PC-9 (cell line): ENCODE results near the gene ANKRD63. TPM values are rescaled to one million over a fixed set of nuclear protein-coding genes. Genes with fewer than 3 reads are reported as not detected.

Experiments
- BruUV-seq: library from RNA; stranded (reverse); fragments of 400-500 nt; replicated peaks from 2 replicates; lab custom pipeline; 2021; lab: Mats Ljungman, UMichigan
- CTCF ChIA-PET: fragments of 300-600 bp; sonication (Branson Sonifier 250); formaldehyde crosslinking; loops from one replicate; lab custom pipeline; 2022; ENCODE audit warnings: antibody characterized with exemption; lab: Charles Lee
- POLR2A ChIA-PET: fragments of 300-600 bp; sonication (Branson Sonifier 250); formaldehyde crosslinking; loops from one replicate; lab custom pipeline; 2022; ENCODE audit warnings: antibody characterized with exemption; ENCODE audit not compliant: unreplicated experiment; lab: Charles Lee
- DNase-seq, 2 experiments: peaks; one replicate each; pipeline versions ENCODE4 v3.0.0 to v3.0.0-alpha.2; 2015 to 2022; ENCODE audit warnings: mixed read lengths in 1 of 2
- H2AFZ ChIP-seq: fragments of 200-600 bp; sonication (generic); 2 replicates; pipeline ENCODE4 v1.8.1; 2017; ENCODE audit warnings: antibody characterized with exemption
- H3F3A ChIP-seq: fragments of 200-600 bp; sonication (generic); 2 replicates; pipeline ENCODE4 v1.8.1; 2017; ENCODE audit warnings: antibody characterized with exemption, mild to moderate bottlenecking, low read depth; ENCODE audit not compliant: insufficient read depth
- H3K27ac ChIP-seq: fragments of 200-600 bp; sonication (generic); 2 replicates; pipeline ENCODE4 v1.6.1; 2016; ENCODE audit warnings: mixed run types
- H3K27me3 ChIP-seq: fragments of 200-600 bp; sonication (generic); 2 replicates; pipeline ENCODE4 v1.6.1; 2016; ENCODE audit warnings: low read depth, mixed run types; ENCODE audit not compliant: insufficient read depth
- H3K36me3 ChIP-seq: fragments of 200-600 bp; sonication (generic); 2 replicates; pipeline ENCODE4 v1.6.1; 2016; ENCODE audit warnings: low read depth, mixed run types
- H3K4me1 ChIP-seq: fragments of 200-600 bp; sonication (generic); replicated peaks from 2 replicates; pipeline ENCODE4 v1.6.1; 2016; ENCODE audit warnings: mixed run types; ENCODE audit not compliant: insufficient read depth
- H3K4me2 ChIP-seq: fragments of 200-600 bp; sonication (generic); 2 replicates; pipeline ENCODE4 v1.6.1; 2017; ENCODE audit warnings: mixed run types
- H3K4me3 ChIP-seq: fragments of 200-600 bp; sonication (generic); 2 replicates; pipeline ENCODE4 v1.6.1; 2016; ENCODE audit warnings: mixed run types
- H3K79me2 ChIP-seq: fragments of 200-600 bp; sonication (generic); 2 replicates; pipeline ENCODE4 v1.6.1; 2017; ENCODE audit warnings: low read depth, mixed run types
- H3K9me2 ChIP-seq: fragments of 200-600 bp; sonication (generic); 2 replicates; pipeline ENCODE4 v1.8.1; 2017; ENCODE audit warnings: mild to moderate bottlenecking; ENCODE audit not compliant: insufficient read depth
- H3K9me3 ChIP-seq: fragments of 200-600 bp; sonication (generic); 2 replicates; pipeline ENCODE4 v1.8.1; 2016; ENCODE audit warnings: low read depth; ENCODE audit not compliant: insufficient read depth
- H4K20me1 ChIP-seq: fragments of 200-600 bp; sonication (generic); 2 replicates; pipeline ENCODE4 v1.8.1; 2017; ENCODE audit not compliant: insufficient read depth
- EZH2 ChIP-seq: fragments of 200-600 bp; sonication (generic); IDR thresholded peaks from 2 replicates; pipeline ENCODE4 v1.8.0; 2017; ENCODE audit warnings: antibody characterized with exemption, low read depth
- intact Hi-C: fragments of 100-400 bp; cut with micrococcal nuclease; formaldehyde crosslinking; loops from one replicate; pipeline ENCODE4 v1.10.0; 2022; ENCODE audit not compliant: unreplicated experiment
- total RNA-seq: library from RNA; stranded (reverse); gene quantifications from 2 replicates; pipeline ENCODE4 v1.2.3, GENCODE V29; 2021
- TF ChIP-seq, protein P1 (sequence below): fragments of 200-600 bp; sonication (generic); conservative IDR thresholded peaks from 2 replicates; pipeline ENCODE4 v1.6.1; 2017; ENCODE audit warnings: mixed run types, antibody characterized with exemption, mild to moderate bottlenecking, moderate library complexity

ANKRD63 gene
- total RNA-seq, 1 experiment from 2014 or later, result not detected

DNA sequence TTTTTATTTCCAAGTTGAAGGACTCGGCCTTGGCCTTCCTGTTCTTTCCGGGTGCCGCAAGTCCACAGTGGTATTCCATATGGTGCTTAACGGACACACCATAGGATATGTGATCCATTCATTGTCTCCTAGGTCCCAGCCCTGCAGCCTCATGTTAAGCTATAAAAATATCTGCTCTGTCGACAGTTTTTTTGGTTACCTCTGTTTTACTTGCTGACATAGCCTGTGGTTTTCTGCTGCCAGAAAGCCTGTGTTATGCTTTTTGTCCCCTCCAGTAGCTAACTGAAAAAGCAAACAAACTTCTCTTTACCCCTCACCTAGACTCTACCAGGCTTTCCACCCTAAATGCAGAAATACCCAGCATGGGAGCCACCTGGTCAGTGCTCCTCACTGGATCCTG lies 45.9 kb upstream of the ANKRD63 start:
- Histone ChIP-seq H3K4me2 (no peak overlapping the region), H3K4me1 (peaks cover 10% of the 10 kb centered on the region), H3F3A (peaks cover 52% of the 10 kb centered on the region), H3K79me2 (0 out of 2 replicates have a peak, but pooled peaks cover 2% of the 10 kb centered on the region), H3K9me2 (no peaks in the 10 kb centered on the region), H3K27ac (no peak overlapping the region), H3K9me3 (no peaks in the 10 kb centered on the region), H3K36me3 (no peaks in the 10 kb centered on the region), H4K20me1 (no peaks in the 10 kb centered on the region), H3K4me3 (no peak overlapping the region), H2AFZ (no peak overlapping the region), H3K27me3 (no peaks in the 10 kb centered on the region)
- BruUV-seq, result no TSS peak
- ChIA-PET CTCF (interaction anchor here (2.8 kb wide), 1 partner anchor 12 kb away, joined by 7 read pairs; the partner anchor contains the start of gene CCDC9B), POLR2A (interaction anchor here (0.5 to 0.7 kb wide), 2 partner anchors 51 to 229 kb away, joined by 4 read pairs; no protein-coding TSS in a partner anchor)
- DNase-seq, result no peak
- intact Hi-C loops, result no loop called here
- TF ChIP-seq, protein P1, sequence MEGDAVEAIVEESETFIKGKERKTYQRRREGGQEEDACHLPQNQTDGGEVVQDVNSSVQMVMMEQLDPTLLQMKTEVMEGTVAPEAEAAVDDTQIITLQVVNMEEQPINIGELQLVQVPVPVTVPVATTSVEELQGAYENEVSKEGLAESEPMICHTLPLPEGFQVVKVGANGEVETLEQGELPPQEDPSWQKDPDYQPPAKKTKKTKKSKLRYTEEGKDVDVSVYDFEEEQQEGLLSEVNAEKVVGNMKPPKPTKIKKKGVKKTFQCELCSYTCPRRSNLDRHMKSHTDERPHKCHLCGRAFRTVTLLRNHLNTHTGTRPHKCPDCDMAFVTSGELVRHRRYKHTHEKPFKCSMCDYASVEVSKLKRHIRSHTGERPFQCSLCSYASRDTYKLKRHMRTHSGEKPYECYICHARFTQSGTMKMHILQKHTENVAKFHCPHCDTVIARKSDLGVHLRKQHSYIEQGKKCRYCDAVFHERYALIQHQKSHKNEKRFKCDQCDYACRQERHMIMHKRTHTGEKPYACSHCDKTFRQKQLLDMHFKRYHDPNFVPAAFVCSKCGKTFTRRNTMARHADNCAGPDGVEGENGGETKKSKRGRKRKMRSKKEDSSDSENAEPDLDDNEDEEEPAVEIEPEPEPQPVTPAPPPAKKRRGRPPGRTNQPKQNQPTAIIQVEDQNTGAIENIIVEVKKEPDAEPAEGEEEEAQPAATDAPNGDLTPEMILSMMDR, result no peak
- TF ChIP-seq EZH2, result no peak

DNA sequence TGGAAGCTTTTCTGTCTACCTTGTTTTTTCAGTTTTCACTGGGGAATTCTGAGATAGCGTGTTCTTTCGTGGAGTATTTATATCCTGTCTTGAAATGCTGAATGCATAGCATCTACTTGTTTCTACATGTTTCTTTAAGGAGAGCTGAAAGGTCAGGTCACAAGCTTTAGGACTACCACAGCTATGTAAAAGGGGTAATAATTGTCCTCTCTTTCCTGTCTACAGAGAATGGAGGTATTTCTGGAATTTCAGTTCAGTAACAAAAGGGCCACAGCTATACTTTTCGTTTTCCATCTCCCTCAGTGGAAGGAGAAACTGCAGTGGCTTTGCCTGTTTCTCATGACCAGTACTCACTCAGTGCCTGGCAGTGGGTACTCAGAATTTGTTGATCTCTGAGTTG lies 45.3 kb upstream of the ANKRD63 start:
- no peak for DNase-seq
- no peak for TF ChIP-seq EZH2
- TF ChIP-seq, protein P1, result no peak
- CTCF ChIA-PET, result interaction anchor here (2.8 kb wide), 1 partner anchor 12 kb away, joined by 7 read pairs; the partner anchor contains the start of gene CCDC9B
- Histone ChIP-seq H3K4me1 (peaks cover 10% of the 10 kb centered on the region), H3F3A (peaks cover 47% of the 10 kb centered on the region), H3K9me2 (no peaks in the 10 kb centered on the region), H3K4me3 (no peak overlapping the region), H3K79me2 (0 out of 2 replicates have a peak, but pooled peaks cover 2% of the 10 kb centered on the region), H2AFZ (no peak overlapping the region), H3K27ac (no peak overlapping the region), H3K27me3 (no peaks in the 10 kb centered on the region), H3K36me3 (no peaks in the 10 kb centered on the region), H3K4me2 (no peak overlapping the region), H4K20me1 (no peaks in the 10 kb centered on the region), H3K9me3 (no peaks in the 10 kb centered on the region)
- POLR2A ChIA-PET, result interaction anchor here (0.7 kb wide), 2 partner anchors 52 to 256 kb away, joined by 4 to 5 read pairs; no protein-coding TSS in a partner anchor
- BruUV-seq, result no TSS peak
- intact Hi-C loops, result no loop called here

DNA sequence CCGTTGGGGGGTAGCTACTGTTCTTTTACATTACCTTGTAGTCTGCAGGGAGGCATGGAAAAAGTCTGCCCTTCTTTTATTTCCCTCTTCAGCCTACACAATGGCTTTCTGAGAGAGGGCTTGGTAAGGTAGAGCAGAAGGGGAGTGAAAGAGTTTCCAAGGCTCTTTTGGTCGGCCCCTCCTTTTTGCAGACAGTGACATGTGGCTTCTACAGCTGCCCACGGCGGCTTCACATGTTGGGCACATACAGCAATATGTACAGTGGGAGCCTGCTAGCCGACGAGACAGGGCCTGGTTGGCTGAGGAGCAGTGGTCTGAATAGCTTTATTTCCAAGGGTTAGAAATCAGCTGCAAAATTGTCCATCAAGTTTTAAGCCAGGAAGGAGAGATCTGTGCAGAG lies 44.6 kb upstream of the ANKRD63 start:
- intact Hi-C loops, result no loop called here
- H3K36me3 ChIP-seq, result no peaks in the 10 kb centered on the region
- TF ChIP-seq EZH2, result no peak
- TF ChIP-seq, protein P1, result no peak
- BruUV-seq, result no TSS peak
- H3K4me2 ChIP-seq, result no peak overlapping the region
- POLR2A ChIA-PET, result interaction anchor here (0.6 kb wide), 1 partner anchor 9 kb away, joined by 3 read pairs; no protein-coding TSS in a partner anchor
- no peaks in the 10 kb centered on the region for H3K27me3 ChIP-seq
- DNase-seq, result no peak
- H3K4me3 ChIP-seq, result no peak overlapping the region
- H3K27ac ChIP-seq, result no peak overlapping the region
- peaks cover 40% of the 10 kb centered on the region for H3F3A ChIP-seq
- no peaks in the 10 kb centered on the region for H3K9me3 ChIP-seq
- CTCF ChIA-PET, result interaction anchor here (0.9 to 2.8 kb wide), 2 partner anchors 10 to 13 kb away, joined by 3 to 7 read pairs; partner anchors contain the start of gene CCDC9B
- H4K20me1 ChIP-seq, result no peaks in the 10 kb centered on the region
- H3K9me2 ChIP-seq, result no peaks in the 10 kb centered on the region
- no peak overlapping the region for H2AFZ ChIP-seq
- 0 out of 2 replicates have a peak, but pooled peaks cover 2% of the 10 kb centered on the region for H3K79me2 ChIP-seq
- H3K4me1 ChIP-seq, result peaks cover 10% of the 10 kb centered on the region
